GM21576 (cell line): Measurements from ENCODE around the gene PON1.
A peak's percentile ranks its signal among the peaks of the same experiment; 100 is the strongest.

ENCODE experiments used
- ATAC-seq: cut with Tn5 transposase; IDR thresholded peaks from one replicate; pipeline ENCODE4 v1.9.1; 2021; ENCODE audit warnings: mild to moderate bottlenecking, moderate library complexity; ENCODE audit not compliant: unreplicated experiment

Gene PON1

DNA sequence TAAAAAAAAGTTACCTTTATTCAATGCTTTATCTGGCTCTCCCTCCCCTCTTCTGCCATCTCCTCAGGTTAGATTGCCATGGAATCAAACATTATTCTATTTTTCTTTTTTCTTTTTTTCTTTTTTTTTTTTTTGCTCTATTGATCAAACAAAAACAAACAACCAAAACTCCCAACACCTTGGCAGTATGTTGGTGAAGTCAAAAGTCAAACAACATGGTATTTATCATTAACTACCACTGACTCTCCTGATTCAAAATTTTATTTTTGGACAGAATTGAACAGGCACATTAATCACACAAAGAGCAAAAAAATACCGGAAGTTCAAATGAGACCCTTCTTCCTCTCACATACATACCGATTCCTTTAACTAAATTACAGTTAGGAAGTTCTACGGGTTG, 6.4 kb downstream of the PON1 start:
- no peak for ATAC-seq

GRCh38 chr7:95317546-95317945, 6.8 kb downstream of the PON1 start:
- ATAC-seq = no peak

DNA sequence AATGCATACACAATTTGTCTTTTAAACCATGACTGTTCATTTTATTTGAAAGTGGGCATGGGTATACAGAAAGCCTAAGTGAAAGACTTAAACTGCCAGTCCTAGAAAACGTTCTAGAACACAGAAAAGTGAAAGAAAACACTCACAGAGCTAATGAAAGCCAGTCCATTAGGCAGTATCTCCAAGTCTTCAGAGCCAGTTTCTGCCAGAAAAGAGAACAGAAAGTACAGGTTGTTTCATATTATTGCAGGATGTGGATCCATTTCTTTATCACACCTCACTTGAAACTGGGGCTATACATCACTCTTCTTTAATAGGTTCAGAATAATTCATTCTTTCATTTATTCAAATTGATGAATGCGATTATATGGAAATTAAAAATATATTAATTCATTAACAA, 7.7 kb downstream of the PON1 start:
- ATAC-seq = peak; percentile 90

- ATAC-seq = no peak
Observed at GRCh38 chr7:95312561-95312960, 11.8 kb downstream of the PON1 start.

- ATAC-seq = no peak
Observed at GRCh38 chr7:95311389-95311788, 12.9 kb downstream of the PON1 start.

- ATAC-seq = no peak
Observed at GRCh38 chr7:95309951-95310350, 14.4 kb downstream of the PON1 start.

GRCh38 chr7:95304990-95305389, 19.3 kb downstream of the PON1 start:
- no peak for ATAC-seq

GRCh38 chr7:95303013-95303905, 21.1 kb downstream of the PON1 start:
- no peak for ATAC-seq

DNA sequence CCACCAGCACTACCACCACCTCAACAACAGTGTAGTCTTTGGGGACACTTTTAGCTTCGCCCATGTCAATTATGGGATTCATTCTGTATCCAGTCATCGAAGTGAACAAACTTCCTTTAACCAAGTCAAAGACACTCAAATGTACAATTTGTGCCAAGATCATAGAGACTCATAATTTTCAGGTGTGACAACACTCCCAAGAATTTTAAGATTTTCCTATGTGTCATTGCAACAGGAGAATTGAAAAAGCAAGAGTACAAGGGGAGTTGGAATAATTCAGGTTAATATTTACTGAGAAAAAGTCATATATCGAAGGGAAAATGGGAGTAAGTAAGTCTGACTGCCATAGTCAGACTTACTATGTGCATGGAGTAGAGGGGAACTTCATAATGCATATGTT, 26.2 kb downstream of the PON1 start:
- ATAC-seq = no peak

DNA sequence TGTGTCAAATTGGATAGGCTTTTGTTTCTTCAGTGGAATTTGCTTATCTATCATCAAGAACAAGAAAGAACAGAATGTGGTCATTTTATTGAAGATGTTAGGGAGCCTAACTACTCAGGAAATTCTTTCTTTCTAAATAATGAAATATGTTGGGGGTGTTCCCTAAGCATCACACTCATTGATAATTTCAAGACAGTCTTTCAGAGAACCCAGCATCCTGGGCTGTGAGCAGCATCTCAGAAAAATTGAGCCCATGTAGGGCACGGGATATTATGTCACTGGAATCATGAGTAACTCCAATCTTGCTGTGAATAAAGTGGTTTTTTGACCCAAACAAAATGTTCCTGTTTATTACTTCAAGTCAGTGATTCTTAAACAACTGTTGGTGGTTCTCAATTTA, 27.3 kb downstream of the PON1 start:
- ATAC-seq = no peak

GRCh38 chr7:95296456-95296855, 27.9 kb downstream of the PON1 start:
- no peak for ATAC-seq

- ATAC-seq = no peak
Observed at GRCh38 chr7:95295397-95295796, 28.9 kb downstream of the PON1 start.

DNA sequence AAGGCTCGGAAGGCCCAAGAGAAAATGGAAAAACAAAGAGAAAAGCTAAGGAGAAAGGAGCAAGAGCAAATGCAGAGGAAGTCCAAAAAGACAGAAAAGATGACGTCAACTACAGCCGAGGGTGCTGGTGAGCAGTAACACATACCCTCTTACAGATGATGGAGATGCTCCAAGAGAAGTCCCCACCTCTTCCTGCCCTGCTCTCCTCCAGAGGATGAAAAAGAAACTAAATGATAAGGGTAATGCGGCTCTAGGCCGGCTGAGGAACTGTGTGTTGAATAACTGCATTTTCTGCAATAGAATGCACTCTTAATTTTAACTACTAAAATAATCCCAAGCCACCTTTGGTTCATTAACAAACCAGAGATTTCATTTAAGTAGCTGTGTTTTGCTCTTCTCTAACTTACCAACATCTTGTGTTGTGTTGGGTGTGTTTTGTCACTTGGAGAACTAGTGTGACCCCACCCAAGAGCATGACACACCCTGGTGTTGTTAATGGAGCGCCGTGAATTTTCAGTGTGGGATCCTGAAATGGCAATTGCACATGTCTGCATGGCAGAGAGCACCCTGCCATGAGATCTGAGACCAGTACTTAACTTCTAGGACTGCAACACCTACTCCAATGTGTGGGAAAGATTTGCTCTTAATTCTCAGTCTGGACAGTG, 34.0 kb downstream of the PON1 start:
- no peak for ATAC-seq

GRCh38 chr7:95286096-95286495, 38.2 kb downstream of the PON1 start:
- no peak for ATAC-seq

GRCh38 chr7:95279417-95279816, 44.9 kb downstream of the PON1 start:
- no peak for ATAC-seq

DNA sequence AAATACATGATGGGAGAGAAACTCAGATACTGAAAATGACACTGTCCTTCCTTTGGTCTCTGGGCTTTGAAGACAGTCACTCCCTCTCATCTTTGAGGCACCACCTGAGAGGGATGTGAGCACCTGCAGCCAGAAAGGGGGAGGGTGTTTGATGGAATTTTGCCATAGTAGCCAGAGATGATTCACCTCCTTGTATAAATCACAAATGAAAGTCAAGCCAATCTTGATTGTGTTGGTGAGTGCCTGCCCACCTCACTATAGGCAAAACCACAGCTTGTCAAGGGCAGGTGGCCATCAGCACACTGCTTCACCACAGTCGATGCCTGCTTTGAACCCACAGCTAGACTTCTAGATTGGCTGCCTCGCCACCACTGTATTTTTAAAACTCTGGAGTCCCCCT, 48.2 kb downstream of the PON1 start:
- ATAC-seq = no peak

- no peak for ATAC-seq
Observed at GRCh38 chr7:95269640-95270039, 54.7 kb downstream of the PON1 start.

GRCh38 chr7:95267754-95268153, 56.6 kb downstream of the PON1 start:
- no peak for ATAC-seq

DNA sequence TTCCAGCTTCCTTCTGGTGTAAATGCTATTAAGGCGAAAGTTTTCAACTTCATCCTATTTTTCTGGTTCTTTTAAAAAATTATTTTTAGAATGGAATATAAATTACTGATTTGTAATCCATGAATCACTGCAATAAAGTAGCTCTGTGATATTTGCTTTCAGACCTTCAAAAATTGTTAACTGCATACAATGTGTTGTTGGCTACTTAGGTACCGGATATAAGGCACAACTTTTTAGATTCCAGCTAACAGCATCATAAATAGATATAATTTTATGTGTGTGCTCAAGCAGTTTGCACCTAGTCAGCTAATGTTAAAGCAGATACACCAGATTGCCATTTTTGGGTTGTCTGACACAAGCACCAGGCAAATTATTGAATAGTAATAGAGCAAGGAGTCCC, 58.7 kb downstream of the PON1 start:
- no peak for ATAC-seq

DNA sequence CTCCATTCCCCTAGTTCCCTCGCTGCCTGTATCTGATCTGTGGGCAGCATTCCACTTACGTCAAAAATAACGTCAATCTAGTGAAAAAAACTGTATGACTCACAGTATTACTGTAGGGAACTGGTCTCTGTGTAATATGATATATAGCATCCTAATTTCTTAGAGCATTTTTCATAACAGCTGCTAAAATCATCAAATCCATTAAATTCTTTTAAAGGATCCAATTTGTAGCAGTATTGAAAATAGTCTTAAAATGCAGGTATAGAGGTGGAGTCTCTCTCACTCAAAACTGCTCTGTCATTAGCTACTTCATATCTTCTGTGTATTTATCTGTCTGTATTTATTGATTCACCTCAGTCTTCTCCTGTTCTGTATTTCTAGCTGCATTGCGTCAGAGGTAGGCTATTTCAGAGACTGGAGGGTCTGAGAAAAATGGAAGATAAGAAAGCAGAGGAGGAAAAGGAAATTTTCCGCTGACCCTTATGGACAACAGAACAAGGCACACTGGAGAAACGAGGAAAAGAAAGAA, 59.9 kb downstream of the PON1 start:
- no peak for ATAC-seq

DNA sequence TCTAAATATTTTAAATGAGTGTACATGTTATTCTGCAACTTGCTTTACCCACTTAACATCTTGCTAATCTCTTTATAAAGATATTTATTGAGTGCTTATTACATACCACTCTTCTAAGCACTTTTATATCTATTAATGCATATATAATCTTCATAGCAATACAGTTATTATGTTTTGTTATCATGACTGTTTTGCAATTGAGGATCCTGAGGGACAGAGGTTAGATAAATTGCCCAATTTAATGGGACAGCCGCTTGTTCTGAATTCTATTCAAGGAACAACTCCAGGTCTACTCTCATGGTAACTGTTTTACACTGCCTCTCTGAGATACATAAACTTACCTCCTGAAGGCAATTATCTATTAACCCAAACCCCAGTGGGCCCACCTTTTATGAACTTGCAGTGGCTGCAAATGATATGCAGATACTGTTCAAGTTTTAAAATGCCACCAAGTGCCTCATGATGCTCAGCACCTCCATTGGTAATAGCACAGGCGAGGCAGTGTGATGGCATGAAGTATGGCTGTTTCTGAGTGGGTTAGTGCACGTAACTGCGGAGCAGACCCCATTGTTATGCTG, 60.5 kb downstream of the PON1 start:
- ATAC-seq = no peak

DNA sequence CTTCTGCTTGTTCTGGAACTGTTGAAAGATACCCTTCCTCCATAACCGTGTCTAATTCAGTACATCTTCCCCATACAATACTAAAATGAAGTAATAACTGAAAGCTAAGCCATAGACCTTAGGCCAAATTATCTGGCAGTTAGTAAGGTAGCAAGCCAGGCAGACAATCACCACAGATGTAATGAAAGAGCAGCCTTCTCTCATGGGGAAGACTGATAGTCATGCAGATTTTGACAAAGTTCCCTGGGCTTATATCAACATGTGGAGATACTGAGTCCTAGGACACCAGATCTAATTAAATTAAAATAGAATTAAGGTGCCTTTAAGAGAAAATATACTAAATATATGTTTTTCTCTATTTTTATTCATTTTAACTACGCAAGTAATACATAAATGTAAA, 61.5 kb downstream of the PON1 start:
- no peak for ATAC-seq
